Measurements from ENCODE around the gene UNK. TPM values are rescaled to one million over a fixed set of nuclear protein-coding genes. Genes with fewer than 3 reads are reported as not detected.
A peak's percentile ranks its signal among the peaks of the same experiment; 100 is the strongest.

Gene UNK
- total RNA-seq, 1 experiment from 2014 or later = 16.0 TPM

GRCh38 chr17:75827308-75828075 is 42.9 kb downstream of the UNK start:
- no TSS peak for BruUV-seq (replicated peaks)
- H3K4me1 Mint-ChIP-seq (ENCODE audit: insufficient read depth, unreplicated experiment) = peaks cover 6% of the 10 kb centered on the region
- H3K27me3 Mint-ChIP-seq (ENCODE audit: insufficient read depth, unreplicated experiment) = no peaks in the 10 kb centered on the region
- peak; percentile 37 for DNase-seq (ENCODE audit: unreplicated experiment)
- H3K9me3 Mint-ChIP-seq (ENCODE audit: unreplicated experiment) = no peaks in the 10 kb centered on the region
- no peaks in the 10 kb centered on the region for H3K36me3 Mint-ChIP-seq (ENCODE audit: insufficient read depth, unreplicated experiment)
- no peak overlapping the region for H3K4me3 Mint-ChIP-seq (ENCODE audit: unreplicated experiment)
- no peak overlapping the region for H3K27ac Mint-ChIP-seq (ENCODE audit: low read depth, unreplicated experiment)
- POLR2A ChIA-PET = interaction anchor here (0.6 to 1.3 kb wide), 2 partner anchors 9 to 12 kb away, joined by 3 to 6 read pairs; no protein-coding TSS in a partner anchor
- CTCF ChIA-PET = interaction anchor here (0.6 to 0.9 kb wide), 4 partner anchors 31 to 52 kb away, joined by 3 to 4 read pairs (median 3); no protein-coding TSS in a partner anchor
- intact Hi-C loops (cut with micrococcal nuclease) = no loop called here
- peak; percentile 51 for TF ChIP-seq CTCF (IDR thresholded peaks at IDR 0.05; ENCODE audit: unreplicated experiment)

- ChIA-PET POLR2A (no interaction called here), CTCF (interaction anchor here (0.5 to 0.7 kb wide), 4 partner anchors 30 to 75 kb away, joined by 3 to 4 read pairs (median 3); partner anchors contain the start of gene TRIM65)
- no peak for DNase-seq (ENCODE audit: unreplicated experiment)
- Mint-ChIP-seq H3K4me3 (ENCODE audit: unreplicated experiment) (no peak overlapping the region), H3K27ac (ENCODE audit: low read depth, unreplicated experiment) (no peak overlapping the region), H3K9me3 (ENCODE audit: unreplicated experiment) (no peaks in the 10 kb centered on the region), H3K27me3 (ENCODE audit: insufficient read depth, unreplicated experiment) (no peaks in the 10 kb centered on the region), H3K36me3 (ENCODE audit: insufficient read depth, unreplicated experiment) (no peaks in the 10 kb centered on the region), H3K4me1 (ENCODE audit: insufficient read depth, unreplicated experiment) (peaks cover 7% of the 10 kb centered on the region)
- intact Hi-C loops (cut with micrococcal nuclease) = no loop called here
- TF ChIP-seq CTCF (IDR thresholded peaks at IDR 0.05; ENCODE audit: unreplicated experiment) = no peak
- no TSS peak for BruUV-seq (replicated peaks)
Measured at GRCh38 chr17:75828076-75828400, 43.4 kb downstream of the UNK start.

GRCh38 chr17:75828741-75829140 is 44.1 kb downstream of the UNK start:
- Mint-ChIP-seq H3K4me3 (ENCODE audit: unreplicated experiment) (no peak overlapping the region), H3K27ac (ENCODE audit: low read depth, unreplicated experiment) (no peak overlapping the region), H3K4me1 (ENCODE audit: insufficient read depth, unreplicated experiment) (peaks cover 7% of the 10 kb centered on the region), H3K36me3 (ENCODE audit: insufficient read depth, unreplicated experiment) (no peaks in the 10 kb centered on the region), H3K27me3 (ENCODE audit: insufficient read depth, unreplicated experiment) (no peaks in the 10 kb centered on the region), H3K9me3 (ENCODE audit: unreplicated experiment) (no peaks in the 10 kb centered on the region)
- no peak for TF ChIP-seq CTCF (IDR thresholded peaks at IDR 0.05; ENCODE audit: unreplicated experiment)
- no peak for DNase-seq (ENCODE audit: unreplicated experiment)
- no TSS peak for BruUV-seq (replicated peaks)
- ChIA-PET CTCF (interaction anchor here (0.5 to 0.7 kb wide), 3 partner anchors 66 to 75 kb away, joined by 3 read pairs; partner anchors contain the start of gene TRIM65), POLR2A (interaction anchor here (1.5 kb wide), 1 partner anchor 45 kb away, joined by 3 read pairs; no protein-coding TSS in a partner anchor)
- intact Hi-C loops (cut with micrococcal nuclease) = no loop called here

- no peak for DNase-seq (ENCODE audit: unreplicated experiment)
- Mint-ChIP-seq H3K4me3 (ENCODE audit: unreplicated experiment) (no peak overlapping the region), H3K36me3 (ENCODE audit: insufficient read depth, unreplicated experiment) (no peaks in the 10 kb centered on the region), H3K4me1 (ENCODE audit: insufficient read depth, unreplicated experiment) (peaks cover 7% of the 10 kb centered on the region), H3K27me3 (ENCODE audit: insufficient read depth, unreplicated experiment) (no peaks in the 10 kb centered on the region), H3K9me3 (ENCODE audit: unreplicated experiment) (no peaks in the 10 kb centered on the region), H3K27ac (ENCODE audit: low read depth, unreplicated experiment) (no peak overlapping the region)
- BruUV-seq (replicated peaks) = no TSS peak
- intact Hi-C loops (cut with micrococcal nuclease) = no loop called here
- CTCF ChIA-PET = interaction anchor here (0.6 to 2.0 kb wide), 10 partner anchors 13 to 240 kb away, joined by 3 to 7 read pairs (median 4); no protein-coding TSS in a partner anchor
- no peak for TF ChIP-seq CTCF (IDR thresholded peaks at IDR 0.05; ENCODE audit: unreplicated experiment)
- POLR2A ChIA-PET = interaction anchor here (0.7 to 1.5 kb wide), 3 partner anchors 46 to 51 kb away, joined by 3 read pairs; no protein-coding TSS in a partner anchor
Measured at GRCh38 chr17:75829747-75830146, 45.1 kb downstream of the UNK start.
